ENCODE results near the gene PRKAG1. TPM values are rescaled to one million over a fixed set of nuclear protein-coding genes. Genes with fewer than 3 reads are reported as not detected.

The PRKAG1 gene
- total RNA-seq, 4 donors from 2014 or later, result 52.0 to 70.6 (median 64.3) TPM

- Histone ChIP-seq H3K27ac (replicated peaks in 1 of 4) (peak overlapping the region in 1 of 4 donors; percentile 32), H3K4me1 (peaks cover 18 to 48% (median 43%) of the 10 kb centered on the region in 4 donors), H3K27me3 (peaks cover 9 to 71% (median 47%) of the 10 kb centered on the region in 4 donors), H3K4me3 (peak overlapping the region; percentile 37 to 48 (median 41)), H3K9me3 (no peaks in the 10 kb centered on the region), H3K36me3 (no peaks in the 10 kb centered on the region)
- TF ChIP-seq POLR2A (IDR thresholded peaks at IDR 0.05; ENCODE audit: low read depth) (no peak), POLR2AphosphoS5 (IDR thresholded peaks at IDR 0.05) (no peak), EP300 (IDR thresholded peaks at IDR 0.05) (no peak), CTCF (IDR thresholded peaks at IDR 0.05) (no peak)
- WGBS, result 18% methylated on average over 8 of the region's 77 CpGs
- intact Hi-C loops (cut with DNase I), result no loop called here
- no peak for DNase-seq (ENCODE audit: extremely low spot score)
Observed at GRCh38 chr12:48969833-48970701, 48.5 kb downstream of the PRKAG1 start.

- TF ChIP-seq CTCF (IDR thresholded peaks at IDR 0.05) (no peak), EP300 (IDR thresholded peaks at IDR 0.05) (no peak), POLR2AphosphoS5 (IDR thresholded peaks at IDR 0.05) (no peak), POLR2A (IDR thresholded peaks at IDR 0.05; ENCODE audit: low read depth) (no peak)
- Histone ChIP-seq H3K27ac (replicated peaks in 1 of 4) (no peak overlapping the region), H3K4me1 (peaks cover 18 to 47% (median 43%) of the 10 kb centered on the region in 4 donors), H3K36me3 (no peaks in the 10 kb centered on the region), H3K27me3 (peaks cover 9 to 63% (median 46%) of the 10 kb centered on the region in 4 donors), H3K9me3 (no peaks in the 10 kb centered on the region), H3K4me3 (peak overlapping the region in 2 of 4 donors; percentile 37 to 41)
- no peak for DNase-seq (ENCODE audit: extremely low spot score)
- WGBS, result 57% methylated on average over 7 of the region's 8 CpGs
- intact Hi-C loops (cut with DNase I), result no loop called here
Observed at GRCh38 chr12:48969160-48969771, 49.3 kb downstream of the PRKAG1 start.

GRCh38 chr12:48968467-48968866, 50.1 kb downstream of the PRKAG1 start:
- no peak overlapping the region for H3K4me3 ChIP-seq
- WGBS, result 77% methylated on average over 3 of the region's 3 CpGs
- H3K27ac ChIP-seq (replicated peaks in 1 of 4), result no peak overlapping the region
- peaks cover 18 to 39% (median 37%) of the 10 kb centered on the region in 4 donors for H3K4me1 ChIP-seq
- no peaks in the 10 kb centered on the region for H3K36me3 ChIP-seq
- no peak for DNase-seq (ENCODE audit: extremely low spot score)
- peaks cover 9 to 55% (median 39%) of the 10 kb centered on the region in 4 donors for H3K27me3 ChIP-seq
- TF ChIP-seq POLR2A (IDR thresholded peaks at IDR 0.05; ENCODE audit: low read depth) (no peak), POLR2AphosphoS5 (IDR thresholded peaks at IDR 0.05) (no peak), CTCF (IDR thresholded peaks at IDR 0.05) (no peak), EP300 (IDR thresholded peaks at IDR 0.05) (no peak)
- intact Hi-C loops (cut with DNase I), result no loop called here
- no peaks in the 10 kb centered on the region for H3K9me3 ChIP-seq

- H3K4me3 ChIP-seq, result no peak overlapping the region
- H3K27ac ChIP-seq (replicated peaks in 1 of 4), result no peak overlapping the region
- peaks cover 9 to 51% (median 34%) of the 10 kb centered on the region in 4 donors for H3K27me3 ChIP-seq
- 92% methylated on average over 5 of the region's 7 CpGs for WGBS
- DNase-seq (ENCODE audit: extremely low spot score), result no peak
- no peaks in the 10 kb centered on the region for H3K36me3 ChIP-seq
- H3K9me3 ChIP-seq, result no peaks in the 10 kb centered on the region
- no peak for TF ChIP-seq POLR2AphosphoS5 (IDR thresholded peaks at IDR 0.05)
- H3K4me1 ChIP-seq, result peaks cover 18 to 36% (median 33%) of the 10 kb centered on the region in 4 donors
- intact Hi-C loops (cut with DNase I), result no loop called here
Observed at GRCh38 chr12:48967991-48968390, 50.6 kb downstream of the PRKAG1 start.
